Measurements from ENCODE around the gene NAALADL1. TPM values are rescaled to one million over a fixed set of nuclear protein-coding genes. Genes with fewer than 3 reads are reported as not detected.
A peak's percentile ranks its signal among the peaks of the same experiment; 100 is the strongest.

The NAALADL1 gene
- total and polyA plus RNA-seq, 9 of the 15 experiments (the other 6 are each of a cell fraction or from before 2014, with no cell fraction given): 0.06 to 0.72 (median 0.22) TPM; not detected in 4

- TF ChIP-seq ZBTB33 (CRISPR knock-in tag; IDR thresholded peaks at IDR 0.05) (peak; percentile 79), RBM25 (IDR thresholded peaks at IDR 0.05; ENCODE audit: low read depth, low read length, severe bottlenecking) (peak; percentile 83), ARID4B (CRISPR knock-in tag; IDR thresholded peaks at IDR 0.05) (peak; percentile 86), PPARD (CRISPR knock-in tag; IDR thresholded peaks at IDR 0.05) (no peak), RBBP5 (IDR thresholded peaks at IDR 0.05; ENCODE audit: borderline replicate concordance, insufficient read depth, low read length, poor library complexity, severe bottlenecking) (peak; percentile 86), KDM2B (CRISPR knock-in tag; IDR thresholded peaks at IDR 0.05) (0 out of 2 replicates have a peak, but pooled peaks have one; percentile 70), DIDO1 (tag; IDR thresholded peaks at IDR 0.05; ENCODE audit: low read depth) (peak; percentile 64), FOXA3 (CRISPR knock-in tag; conservative IDR thresholded peaks at IDR 0.05 in 1 of 2, IDR thresholded peaks at IDR 0.05 in 1 of 2) (peak in 1 of 2 experiments; percentile 86; a peak in 2 of 4 replicates), SUPT5H (IDR thresholded peaks at IDR 0.05) (no peak; the same call in 1 of the 2 replicates), NR3C1 (CRISPR knock-in tag; IDR thresholded peaks at IDR 0.05) (peak; percentile 99), MCM2 (IDR thresholded peaks at IDR 0.05; ENCODE audit: low read depth) (no peak), WHSC1 (IDR thresholded peaks at IDR 0.05; ENCODE audit: low read length) (no peak), POLR2AphosphoS2 (IDR thresholded peaks at IDR 0.05; ENCODE audit: low read length) (no peak), DEAF1 (CRISPR knock-in tag; IDR thresholded peaks at IDR 0.05) (0 out of 2 replicates have a peak, but pooled peaks have one; percentile 22), CHD1 (IDR thresholded peaks at IDR 0.05; ENCODE audit: low read length) (peak; percentile 98)
Observed at GRCh38 chr11:65013888-65014725, 44.2 kb downstream of the NAALADL1 start, which contains the start of gene ARL2 (continued).

Data from K562 (cell line).